ENCODE data around the gene STK11.

Gene STK11

GRCh38 chr19:1251330-1252220 lies 46.0 kb downstream of the STK11 start:
- peak; percentile 81 for DNase-seq

DNA sequence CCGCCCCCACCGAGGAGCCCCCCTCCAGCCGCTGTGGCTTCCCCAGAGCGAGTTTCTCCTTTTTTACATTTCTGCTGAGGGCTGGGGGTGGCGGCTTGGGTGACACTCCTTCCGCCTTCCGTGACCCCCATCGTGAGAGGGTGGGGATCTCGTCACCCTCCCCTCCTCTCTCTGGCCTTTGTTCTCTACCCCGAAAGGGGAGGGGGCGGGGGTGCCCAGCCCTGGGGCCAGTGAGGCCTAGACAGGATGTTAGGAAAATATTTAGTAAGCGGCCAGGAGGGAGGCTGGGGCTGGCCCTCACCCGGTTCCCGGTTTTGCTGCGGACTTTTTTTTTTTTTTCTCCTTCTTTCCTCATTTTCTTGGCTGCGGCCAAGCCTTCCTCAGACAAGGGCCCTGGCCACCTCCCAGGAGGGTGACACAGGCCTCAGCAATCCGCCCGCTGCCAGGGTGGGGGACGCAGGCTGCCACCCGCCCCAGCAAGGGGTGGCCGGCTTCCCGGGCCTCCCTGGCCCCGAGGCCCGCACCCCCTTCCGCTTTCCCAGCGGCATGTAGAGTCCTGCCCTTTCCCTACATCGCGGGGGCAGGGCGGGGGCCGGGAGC lies 46.7 kb downstream of the STK11 start:
- peak; percentile 89 for DNase-seq

DNA sequence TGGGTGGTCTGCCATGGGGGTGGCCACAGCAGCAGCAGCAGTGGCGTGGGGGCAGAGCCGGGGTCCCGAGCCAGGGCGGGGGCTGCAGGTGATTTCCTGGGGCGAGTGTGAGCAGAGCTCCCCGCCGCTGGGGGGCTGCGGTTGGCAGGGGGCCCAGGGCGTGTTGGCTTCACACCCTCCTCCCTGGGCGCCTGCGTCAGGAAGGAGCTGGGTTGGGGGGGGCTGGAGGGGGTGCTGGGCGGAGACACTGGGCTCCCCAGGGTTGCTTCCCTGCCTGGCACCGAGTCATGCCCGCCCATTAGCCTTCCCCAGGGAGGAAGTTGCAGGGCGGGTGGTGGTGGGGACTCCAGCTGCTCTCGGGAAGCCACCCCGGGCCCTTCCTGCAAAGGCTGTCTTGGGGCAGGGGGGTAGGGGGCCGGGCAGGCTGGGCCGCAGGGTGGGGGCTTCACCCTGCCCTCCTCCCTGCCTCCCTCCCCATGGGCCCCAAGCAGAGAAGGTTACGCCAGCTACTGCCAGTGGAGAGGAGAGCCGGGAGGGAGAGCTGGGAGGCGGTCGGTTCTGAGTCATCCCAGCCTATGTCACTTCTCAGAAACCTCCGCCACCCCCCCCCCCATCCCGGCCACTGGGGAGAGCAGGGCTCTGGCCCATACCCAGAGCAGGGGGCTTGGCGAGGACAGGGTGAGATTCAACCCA lies 47.4 kb downstream of the STK11 start:
- DNase-seq = peak; percentile 90

- DNase-seq = no peak
Measured at GRCh38 chr19:1253514-1254080, 48.0 kb downstream of the STK11 start.

DNA sequence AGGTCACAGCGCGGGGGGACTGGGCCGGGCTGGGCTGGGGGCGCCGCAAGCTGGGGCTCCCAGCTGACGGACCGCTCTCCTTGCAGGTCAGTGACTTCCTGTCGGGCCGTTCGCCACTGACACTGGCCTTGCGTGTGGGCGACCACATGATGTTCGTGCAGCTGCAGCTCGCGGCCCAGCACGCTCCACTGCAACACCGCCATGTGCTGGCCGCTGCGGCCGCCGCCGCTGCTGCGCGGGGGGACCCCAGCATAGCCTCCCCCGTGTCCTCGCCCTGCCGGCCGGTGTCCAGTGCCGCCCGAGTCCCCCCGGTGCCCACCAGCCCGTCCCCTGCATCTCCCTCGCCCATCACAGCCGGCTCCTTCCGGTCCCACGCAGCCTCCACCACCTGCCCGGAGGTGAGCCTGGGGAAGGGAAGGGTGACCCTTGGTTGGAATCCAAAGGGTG lies 48.5 kb downstream of the STK11 start:
- DNase-seq = no peak

GRCh38 chr19:1254530-1255185 lies 49.1 kb downstream of the STK11 start:
- no peak for DNase-seq

- DNase-seq = no peak
Measured at GRCh38 chr19:1255186-1256161, 49.9 kb downstream of the STK11 start.

DNA sequence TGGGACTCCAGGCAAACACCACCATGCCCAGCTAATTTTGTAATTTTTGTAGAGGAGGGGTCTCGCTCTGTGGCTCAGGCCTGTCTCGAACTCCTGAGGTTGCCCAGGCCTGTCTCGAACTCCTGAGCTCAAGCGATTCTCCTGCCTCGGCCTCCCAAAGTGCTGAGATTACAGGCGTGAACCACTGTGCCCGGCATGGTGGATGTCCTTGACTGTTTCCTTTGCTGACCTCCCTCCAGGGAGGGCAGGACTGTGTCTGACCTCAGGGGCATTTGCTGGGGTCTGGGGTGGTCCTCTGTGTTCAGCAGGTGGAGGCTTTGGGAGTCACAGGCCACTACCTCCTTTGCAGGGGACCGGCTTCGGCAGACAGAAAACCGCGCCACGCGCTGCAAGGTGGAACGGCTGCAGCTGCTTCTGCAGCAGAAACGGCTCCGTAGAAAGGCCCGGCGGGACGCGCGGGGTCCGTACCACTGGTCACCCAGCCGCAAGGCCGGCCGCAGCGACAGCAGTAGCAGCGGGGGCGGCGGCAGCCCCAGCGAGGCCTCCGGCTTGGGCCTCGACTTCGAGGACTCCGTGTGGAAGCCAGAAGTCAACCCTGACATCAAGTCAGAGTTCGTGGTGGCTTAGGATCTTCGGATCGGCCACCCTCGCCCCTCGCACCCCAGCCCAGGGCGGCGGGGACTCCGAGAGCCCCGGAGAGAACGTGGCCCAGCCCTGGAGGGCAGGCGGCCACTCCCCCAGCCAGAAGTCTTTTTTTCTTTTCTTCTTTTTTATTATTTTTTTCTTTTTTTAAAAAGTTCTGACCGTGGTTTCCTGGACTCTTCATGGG lies 51.3 kb downstream of the STK11 start:
- no peak for DNase-seq

DNA sequence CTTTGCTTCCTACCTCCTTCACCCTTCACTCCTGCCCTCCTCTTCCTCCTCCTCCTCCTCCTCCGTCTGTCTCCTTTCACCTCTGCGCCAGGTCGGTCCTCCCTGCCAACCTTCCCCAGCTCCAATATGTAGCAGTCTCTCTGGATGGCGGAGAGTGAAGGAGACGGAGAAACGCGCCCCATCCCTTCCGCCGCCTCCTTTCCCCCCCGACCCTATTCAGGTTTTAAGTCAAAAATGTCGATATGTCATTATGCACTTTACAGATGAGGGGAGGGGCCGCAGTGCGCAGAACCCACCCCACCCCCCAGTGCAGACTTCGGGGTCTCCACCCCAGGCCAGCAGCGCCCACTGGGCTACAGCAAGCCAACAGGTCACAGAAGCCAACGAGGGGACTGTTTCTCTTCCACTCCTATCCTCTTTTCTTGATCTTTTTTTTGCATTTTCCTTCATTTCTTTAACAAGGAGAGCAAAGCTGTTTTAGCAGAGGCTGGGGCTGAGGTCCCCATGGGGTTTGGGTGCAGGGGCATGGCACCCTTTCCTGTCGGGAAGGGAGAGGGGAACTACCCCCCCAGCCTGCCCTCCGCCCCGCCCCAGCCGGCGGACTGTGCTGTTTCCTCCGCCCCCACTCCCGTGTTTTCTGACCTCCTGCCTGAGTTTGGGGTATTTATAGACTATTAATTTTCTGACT lies 52.0 kb downstream of the STK11 start:
- DNase-seq = no peak

DNA sequence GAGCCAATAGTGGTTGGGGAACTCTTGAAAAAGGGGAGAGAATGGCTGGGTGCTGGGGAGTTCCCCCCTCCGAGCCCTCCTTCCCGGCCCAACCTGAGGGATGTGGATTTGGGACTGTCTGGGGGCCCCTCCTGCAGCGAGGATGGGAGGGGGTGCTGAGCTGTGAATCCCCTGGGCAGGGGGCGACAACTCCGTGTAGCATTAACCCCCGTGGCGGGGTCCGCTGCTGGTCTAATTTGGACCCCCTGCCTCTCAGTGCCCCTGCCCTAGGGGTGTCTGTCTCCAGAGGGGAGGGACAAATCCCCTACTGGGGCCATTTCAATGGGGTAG lies 52.5 kb downstream of the STK11 start:
- no peak for DNase-seq

- DNase-seq = no peak
Measured at GRCh38 chr19:1258707-1259205, 53.2 kb downstream of the STK11 start.

DNA sequence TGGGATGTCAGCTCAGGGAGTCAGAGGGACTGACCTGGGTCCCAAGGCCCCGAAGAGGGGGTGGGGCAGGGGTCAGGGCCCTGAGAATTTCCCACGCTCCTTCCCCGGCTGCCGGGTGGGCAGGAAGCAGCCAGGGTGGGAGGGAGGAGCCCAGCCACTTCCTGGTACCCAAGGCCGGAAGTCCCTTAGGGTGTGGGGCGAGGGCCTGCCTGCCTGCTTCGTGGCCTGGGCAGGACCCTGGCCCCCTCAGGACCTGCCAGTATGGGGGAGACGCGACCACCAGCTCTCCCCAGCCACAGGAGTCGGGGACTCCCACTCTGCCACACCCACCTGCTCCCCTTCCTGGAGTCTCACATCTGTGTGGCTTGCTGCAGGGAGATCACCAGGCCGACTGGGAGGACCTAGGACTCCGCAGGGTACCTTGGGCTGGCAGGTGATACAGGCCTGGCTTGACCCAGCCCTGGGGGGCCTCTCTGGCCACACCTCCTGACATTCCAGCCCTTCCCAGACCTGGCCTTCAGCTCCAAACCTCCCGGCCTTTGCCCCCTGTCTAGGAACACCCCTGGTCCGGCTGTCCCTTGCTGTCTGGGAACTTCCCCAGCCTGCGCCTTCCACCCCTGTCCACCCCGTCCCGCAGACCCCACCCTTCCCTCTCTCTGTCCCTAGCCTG lies 53.8 kb downstream of the STK11 start:
- DNase-seq = no peak

GRCh38 chr19:1259876-1260748 lies 54.5 kb downstream of the STK11 start:
- no peak for DNase-seq

DNA sequence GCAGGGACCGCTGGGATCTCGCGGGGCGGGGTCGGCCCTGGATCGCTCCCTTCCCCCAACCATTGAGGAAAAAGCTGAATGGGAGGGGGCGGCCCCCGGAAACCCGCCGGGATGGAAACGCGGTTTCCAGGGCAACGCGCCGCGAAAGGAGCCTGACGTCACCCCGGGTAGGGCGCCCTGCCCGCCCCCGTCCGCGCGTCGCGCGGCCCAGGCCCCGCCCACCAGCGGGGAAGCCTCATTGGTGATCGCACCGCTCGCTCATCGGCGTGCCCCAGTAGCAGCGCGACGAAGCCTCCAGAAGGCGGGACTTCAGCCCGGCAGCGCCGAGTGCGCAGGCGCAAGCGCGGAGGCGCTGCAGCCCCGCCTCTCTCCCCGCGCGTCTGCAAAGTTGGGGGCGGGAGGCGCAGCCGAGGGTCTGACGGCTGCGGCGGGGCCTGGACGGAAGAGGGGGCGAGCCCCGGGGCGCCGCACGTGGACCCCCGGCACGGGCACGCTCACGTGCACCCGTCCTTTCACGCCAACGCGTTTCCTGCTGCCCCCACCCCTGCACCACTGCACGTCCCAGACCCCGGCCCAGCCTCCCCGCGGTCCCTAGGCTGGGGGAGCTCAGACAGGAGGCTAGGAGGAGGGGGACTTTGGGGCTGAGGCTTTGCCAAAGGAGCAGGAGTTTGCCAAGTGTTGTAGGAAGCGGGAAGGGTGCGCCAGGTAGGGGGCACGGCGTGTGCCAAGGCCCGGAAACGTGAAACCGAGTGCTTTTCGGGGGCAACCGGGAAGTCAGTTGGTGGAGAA lies 55.4 kb downstream of the STK11 start:
- peak; percentile 98 for DNase-seq

GRCh38 chr19:1261538-1261797 lies 55.9 kb downstream of the STK11 start:
- DNase-seq = no peak

DNA sequence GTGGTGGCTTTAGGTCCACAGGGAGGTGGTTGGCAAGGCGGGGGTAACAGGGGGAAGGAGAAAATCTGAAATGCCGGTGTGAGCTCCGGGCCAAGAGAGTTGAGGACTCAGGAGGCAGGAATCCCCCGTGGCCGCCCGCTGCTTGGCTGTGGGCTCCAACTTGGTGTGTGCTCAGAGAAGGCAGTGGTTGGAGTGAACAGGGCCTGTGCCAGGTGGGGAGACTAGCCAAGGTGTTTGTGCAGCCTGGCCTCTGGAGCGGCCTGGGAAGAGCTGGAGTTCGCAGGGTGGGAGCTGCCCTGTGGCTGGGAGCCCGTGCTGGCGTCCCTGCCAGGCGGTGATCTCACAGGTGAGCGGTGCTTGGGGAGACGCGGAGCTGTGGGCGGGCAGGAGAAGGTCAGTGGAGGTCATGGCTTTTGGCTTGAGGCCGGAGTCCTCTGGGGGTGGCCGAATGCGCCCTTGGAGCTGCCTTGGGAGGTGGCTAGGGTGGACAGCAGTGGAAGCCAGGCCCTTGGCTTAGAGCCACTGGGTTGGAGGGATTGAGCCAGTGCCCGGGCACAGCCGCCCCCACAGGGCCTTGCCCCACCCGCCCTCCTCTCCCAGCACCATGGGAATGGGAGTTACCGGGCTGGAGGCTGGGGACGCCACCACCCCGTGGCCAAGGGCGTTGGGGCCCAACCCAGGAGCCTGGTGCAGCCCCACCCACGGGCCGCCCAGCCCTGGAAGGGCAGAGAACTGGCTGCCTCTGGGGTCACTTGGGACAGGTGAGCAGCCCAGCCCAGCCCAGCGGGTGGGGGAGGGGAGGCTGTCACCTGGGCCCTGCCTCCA lies 56.4 kb downstream of the STK11 start:
- no peak for DNase-seq

DNA sequence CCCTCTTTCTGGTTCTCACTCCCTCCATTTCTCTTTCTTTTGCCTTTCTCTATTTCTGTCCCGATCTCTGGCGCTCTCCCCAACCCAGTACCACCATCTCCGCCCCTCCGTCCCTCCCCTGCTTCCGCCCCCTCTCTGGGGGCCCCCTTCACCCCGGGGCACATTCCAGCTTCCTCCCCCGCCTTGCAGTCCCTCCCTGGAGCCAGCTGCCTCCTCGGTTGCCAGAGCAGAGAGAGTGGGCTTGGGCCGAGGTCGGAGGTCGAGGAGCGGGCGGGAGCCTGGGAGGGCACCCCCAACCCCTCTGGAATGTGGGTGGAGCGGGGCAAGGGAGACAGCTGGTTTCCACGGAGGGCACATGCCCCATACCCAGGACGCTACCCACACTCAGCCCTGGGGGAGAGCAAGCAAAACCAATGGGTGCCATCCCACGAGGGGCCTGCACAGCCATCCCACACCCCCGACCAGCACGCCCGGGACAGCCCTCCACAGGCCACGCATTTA lies 57.1 kb downstream of the STK11 start:
- no peak for DNase-seq
